SH-SY5Y (cell line): ENCODE measurements around the gene RMDN2.

Experiments
- GATA2 ChIP-seq: IDR thresholded peaks from 2 replicates; pipeline ENCODE4 v1.6.1; 2011; ENCODE audit warnings: mild to moderate bottlenecking, low read depth, low read length
- GATA3 ChIP-seq: IDR thresholded peaks from 2 replicates; pipeline ENCODE4 v1.6.1; 2011; ENCODE audit warnings: low read depth, mild to moderate bottlenecking, low read length, moderate library complexity

- TF ChIP-seq GATA3 (no peak), GATA2 (no peak)
Observed at GRCh38 chr2:37993143-37993542, 68.1 kb downstream of the RMDN2 start.
